NCI-H748 treated with DMSO at 0.1 percent for 48 hours (cell line): Measurements from ENCODE around the gene COL27A1.
"Not testable (repeated sequence)": the region's sequence is repeated elsewhere in the genome, so short reads cannot be mapped to it uniquely, and the experiment has no call there.

Source experiments
- DNase-seq: peaks from one replicate; lab custom pipeline; 2025; lab: John Stamatoyannopoulos, UW

COL27A1 gene

DNA sequence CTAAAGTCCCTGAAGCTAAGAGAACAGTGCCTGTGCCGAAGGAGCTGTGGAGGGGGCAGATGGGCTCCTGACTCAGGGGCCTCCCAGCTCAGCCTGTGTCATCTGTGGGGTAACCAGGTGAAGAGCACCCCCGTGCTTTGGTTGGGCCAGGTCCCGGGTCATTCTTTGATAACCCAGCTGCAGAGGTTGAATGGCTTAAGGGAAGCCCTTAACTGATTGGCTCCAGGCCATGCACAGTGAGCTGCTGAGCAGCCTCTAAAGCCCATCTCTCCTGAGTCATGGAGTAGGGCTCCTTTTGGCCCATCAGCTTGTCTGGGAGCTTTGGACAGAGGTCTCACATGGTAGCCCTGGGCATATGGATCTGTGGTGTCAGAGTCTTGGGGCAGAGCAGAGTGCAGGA, 28.7 kb downstream of the COL27A1 start:
- DNase-seq = no peak

DNA sequence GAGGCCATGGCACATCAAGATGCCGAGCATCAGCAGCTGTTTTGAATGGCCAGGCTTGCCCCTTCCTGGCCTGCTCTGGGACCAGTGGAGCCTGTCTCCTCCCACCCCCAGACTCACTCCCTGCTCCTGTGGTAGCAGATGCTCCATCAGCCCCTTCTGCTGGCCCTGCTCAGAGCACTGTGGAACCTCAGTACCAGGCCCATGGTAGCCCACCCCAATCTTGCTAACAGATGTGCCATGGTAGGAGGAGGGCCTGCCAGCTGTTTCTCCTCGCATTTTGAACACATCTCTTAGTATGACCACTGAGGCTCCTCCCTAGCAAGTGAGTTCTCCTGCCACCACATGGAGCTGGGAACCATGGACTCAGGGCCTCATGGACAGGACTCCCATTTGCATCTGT, 29.5 kb downstream of the COL27A1 start:
- DNase-seq = no peak

DNA sequence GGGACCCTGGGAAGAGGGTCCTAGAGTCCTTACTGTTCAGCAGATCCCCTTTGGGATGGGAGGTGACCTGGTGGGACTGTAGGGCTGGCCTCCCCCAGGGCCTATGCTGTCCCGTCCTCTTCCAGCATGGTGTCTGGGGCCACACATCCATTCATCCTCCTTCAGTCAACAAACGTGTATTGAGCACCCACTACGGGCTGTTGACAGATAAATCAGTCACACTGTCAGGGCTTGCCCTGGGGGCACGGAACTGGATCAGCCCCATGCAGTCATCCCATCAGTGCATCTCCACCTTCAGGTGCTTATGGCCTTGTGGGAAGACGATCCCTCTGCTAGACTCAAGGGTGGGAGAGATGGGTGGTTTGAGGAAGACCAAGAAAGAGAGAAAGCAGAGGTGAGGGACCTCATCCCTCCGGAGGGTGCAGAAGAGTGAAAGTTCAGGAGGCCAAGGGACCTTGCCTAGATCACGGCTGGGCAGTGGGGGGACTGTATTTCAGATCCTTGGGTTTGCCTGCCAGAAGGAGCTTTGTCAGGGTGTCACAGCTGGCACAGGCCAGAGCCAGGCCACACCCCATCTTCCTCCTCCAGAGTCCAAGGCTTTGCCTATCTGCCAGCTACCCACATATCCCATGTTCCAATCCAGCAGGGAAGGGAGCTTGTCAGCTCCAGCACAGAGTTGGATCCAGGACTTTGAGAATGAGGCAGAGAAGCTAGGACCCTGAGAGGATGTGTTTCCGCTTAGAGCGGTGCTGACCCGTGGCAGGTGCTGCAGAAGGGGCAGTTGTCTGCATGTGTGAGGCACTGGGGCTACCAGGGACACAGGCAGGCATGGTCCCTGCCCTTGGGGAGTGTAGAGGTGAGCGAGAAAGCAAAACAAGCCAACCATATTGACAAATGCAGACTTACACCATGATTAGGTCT, 30.5 kb downstream of the COL27A1 start:
- DNase-seq = no peak

DNA sequence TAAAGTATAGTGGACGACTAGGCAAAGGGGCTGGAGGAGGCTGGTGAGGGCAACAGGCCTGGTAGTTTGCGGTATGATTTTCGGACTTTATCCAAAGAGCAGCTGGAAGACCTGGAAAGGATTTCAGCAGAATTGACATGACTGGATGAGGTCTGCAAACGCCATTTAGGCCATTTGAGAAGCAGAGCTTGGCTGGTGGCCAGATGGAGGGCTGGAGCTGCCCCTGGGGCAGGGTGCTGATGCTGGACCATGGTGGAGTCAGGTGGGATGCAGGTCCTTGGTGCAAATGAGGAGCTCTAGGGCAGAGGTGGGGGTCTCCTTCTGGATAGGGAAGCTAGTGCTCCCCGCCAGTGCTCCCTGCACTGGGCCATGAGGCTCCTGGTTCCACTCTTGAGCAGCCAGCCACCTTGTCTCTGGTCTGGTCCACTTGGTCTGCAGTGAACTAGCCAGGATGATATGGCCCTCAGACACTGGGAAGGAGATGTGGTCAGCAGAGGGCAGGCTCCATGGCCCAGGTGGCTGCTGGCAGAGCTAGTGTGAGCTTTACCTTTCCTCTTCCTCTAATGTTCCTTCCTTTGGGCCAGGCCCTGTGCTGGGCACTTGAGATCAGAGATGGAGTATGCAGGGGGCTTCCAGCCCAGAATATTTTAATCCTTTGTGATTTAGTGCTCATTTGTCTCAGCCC, 31.4 kb downstream of the COL27A1 start:
- no peak for DNase-seq

DNA sequence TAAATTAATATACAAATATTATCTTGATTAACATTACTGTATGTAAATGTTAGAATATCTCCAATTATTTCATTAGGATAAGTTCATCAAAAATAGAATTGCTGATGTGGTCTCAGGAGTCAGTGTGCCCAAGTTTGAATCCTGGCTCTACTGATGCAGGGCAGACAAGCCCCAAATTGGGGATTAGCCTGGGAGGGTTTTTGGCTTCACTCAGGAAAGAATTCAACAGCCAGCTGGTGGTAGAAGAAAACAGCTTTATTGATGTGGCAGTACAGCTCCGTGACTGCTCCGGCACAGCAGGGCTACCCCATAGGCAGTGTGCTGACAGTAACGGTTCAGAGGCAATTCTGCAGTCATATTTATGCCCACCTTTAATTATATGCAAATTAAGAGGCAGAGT, 32.5 kb downstream of the COL27A1 start:
- DNase-seq = no peak

DNA sequence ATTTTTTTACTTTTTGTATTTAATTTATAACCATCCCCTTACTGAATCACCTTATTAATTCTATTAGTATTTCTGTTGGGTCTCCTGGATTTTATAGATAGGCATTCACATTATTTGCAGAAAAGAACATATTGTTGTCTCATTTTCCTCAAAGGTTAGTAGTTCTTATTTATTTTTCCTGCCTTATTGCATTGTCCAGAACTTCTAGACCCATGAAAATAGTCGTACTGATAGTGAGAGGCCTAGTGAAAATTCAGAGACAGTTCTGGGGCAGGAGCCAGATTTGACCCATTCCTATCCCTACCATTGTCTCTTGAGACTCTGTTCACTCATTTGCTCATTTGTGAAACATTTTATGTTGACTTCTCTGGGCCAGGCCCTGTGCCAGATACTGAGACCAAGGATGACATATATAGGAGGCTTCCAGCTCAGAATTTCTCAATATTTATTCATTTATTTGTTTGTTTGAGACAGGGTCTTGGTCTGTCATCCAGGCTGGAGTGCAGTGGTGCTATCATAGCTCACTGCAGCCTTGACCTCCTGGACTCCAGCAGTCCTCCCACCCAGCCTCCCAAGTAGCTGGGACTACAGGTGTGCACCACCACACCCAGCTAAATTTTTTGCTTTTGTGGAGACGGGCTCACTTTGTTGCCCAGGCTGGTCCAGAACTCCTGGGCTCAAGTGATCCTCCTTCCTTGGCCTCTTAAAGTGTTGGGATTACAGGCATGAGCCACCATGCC, 34.7 kb downstream of the COL27A1 start:
- DNase-seq = no peak

DNA sequence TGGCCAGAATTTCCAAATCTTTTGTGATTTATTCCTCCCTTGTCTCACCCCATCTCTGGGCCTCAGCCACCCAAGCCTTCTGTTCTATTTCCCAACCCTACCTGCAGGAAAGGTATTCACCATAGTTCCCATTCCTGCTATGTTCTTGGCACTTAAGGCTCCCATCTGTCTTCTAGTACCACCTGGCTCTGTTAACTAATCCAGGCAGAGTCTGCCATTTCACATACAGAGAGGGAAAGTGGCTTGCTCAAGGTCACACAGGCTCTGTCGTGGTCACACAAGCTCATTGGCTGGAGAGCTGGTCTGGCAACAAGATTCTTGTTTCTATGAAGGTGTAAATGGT, 35.2 kb downstream of the COL27A1 start:
- DNase-seq = no peak

DNA sequence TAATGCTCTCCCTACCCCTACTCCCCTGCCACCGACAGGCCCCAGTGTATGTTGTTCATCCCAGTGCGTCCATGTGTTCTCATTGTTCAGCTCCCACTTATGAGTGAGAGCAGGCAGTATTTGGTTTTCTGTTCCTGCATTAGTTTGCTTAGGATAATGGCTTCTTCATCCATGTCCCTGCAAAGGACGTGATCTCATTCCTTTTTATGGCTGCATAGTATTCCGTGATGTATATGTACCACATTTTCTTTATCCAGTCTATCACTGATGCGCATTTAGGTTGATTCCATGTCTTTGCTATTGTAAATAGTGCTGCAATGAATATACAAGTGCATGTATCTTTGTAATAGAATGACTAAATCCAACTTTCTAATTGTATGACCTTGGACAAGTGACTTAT, 36.1 kb downstream of the COL27A1 start:
- DNase-seq = not testable (repeated sequence)

DNA sequence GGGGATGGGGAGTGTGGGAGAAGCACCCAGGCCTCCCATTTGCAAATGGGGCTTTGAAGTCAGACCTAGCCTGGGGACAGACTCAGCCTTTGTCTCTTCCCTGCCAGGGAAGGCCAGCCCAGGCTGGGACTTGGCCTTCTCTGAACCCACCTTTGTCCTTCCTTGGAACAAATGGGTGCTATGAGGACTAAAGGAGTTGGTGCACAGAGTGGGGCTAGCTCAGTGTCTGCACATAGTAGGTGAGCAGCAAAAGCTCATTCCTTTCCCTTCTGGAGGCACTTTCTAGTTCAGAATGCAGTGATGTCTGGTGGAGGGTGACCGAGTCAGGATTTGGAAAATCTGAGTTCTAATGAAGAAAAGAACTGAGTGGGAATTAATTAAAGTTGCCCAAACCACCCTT, 37.2 kb downstream of the COL27A1 start:
- no peak for DNase-seq

DNA sequence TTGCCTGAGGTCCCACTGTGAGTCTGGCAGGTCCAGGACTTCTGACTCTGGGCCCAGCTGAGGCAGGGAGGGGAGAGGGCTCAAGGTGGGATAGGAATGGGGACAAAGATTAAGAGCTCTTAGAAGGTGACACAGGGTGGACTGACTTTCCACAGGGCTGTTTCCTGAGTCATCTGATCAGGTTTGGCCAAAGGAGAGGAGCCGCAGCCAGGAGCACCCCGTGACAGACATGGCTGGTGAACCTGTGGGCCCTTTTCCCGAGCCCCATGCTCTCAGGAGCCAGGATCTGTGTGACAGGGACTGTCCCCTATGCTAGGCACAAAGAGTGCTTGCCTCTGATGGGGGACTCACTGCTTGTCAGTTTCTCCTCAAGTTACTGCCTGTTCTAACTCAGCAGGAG, 37.8 kb downstream of the COL27A1 start:
- DNase-seq = no peak

DNA sequence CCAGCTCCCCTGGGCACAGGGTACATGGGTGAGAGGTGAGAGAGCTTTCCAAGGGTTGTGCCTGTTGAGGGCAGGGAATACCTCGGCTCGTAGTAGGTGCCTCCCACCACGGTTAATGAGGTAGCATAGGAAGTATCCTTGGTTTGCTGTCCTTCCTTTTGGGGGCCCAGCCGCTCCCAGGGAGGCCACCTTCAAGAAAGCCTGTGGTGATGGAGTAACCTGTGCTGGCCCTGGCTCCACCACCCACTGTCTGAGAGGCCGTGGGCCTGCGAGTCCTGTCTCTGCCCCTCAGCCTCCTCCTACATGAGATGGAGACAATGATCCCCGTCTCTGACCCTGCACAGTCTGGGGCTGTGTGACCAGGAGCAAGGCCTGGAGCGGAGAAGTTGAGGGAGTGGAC, 40.8 kb downstream of the COL27A1 start:
- no peak for DNase-seq

DNA sequence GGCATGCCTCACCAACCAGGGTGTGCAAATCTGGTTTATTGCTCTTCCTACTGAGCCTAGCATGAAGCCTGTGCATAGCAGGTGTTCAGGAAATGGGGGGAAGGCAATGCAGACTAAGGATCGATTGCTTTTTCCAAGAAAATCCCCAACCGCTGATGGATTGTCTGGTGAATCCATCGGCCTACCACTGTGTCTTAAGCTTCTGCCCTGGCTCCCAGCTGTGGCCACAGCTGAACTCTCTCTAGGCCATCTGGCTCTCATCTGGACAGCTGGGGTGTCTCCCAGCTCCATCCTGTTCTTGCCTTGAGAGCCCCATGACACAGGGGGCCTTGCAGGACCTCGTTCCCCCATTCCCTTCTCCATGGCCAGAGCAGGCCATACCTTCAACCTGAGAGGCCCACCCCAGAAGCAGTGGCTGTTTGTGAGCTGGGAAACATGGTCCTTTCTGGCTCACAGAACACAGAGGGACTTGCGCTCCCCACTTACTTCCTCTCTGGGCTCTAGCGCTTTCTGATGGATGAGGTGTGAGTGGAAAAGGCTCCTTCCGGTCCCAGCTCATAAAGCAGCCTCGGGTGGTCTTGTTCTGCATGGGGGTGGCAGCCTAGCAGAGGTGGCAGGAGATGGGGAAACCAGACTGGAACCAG, 41.8 kb downstream of the COL27A1 start:
- no peak for DNase-seq

DNA sequence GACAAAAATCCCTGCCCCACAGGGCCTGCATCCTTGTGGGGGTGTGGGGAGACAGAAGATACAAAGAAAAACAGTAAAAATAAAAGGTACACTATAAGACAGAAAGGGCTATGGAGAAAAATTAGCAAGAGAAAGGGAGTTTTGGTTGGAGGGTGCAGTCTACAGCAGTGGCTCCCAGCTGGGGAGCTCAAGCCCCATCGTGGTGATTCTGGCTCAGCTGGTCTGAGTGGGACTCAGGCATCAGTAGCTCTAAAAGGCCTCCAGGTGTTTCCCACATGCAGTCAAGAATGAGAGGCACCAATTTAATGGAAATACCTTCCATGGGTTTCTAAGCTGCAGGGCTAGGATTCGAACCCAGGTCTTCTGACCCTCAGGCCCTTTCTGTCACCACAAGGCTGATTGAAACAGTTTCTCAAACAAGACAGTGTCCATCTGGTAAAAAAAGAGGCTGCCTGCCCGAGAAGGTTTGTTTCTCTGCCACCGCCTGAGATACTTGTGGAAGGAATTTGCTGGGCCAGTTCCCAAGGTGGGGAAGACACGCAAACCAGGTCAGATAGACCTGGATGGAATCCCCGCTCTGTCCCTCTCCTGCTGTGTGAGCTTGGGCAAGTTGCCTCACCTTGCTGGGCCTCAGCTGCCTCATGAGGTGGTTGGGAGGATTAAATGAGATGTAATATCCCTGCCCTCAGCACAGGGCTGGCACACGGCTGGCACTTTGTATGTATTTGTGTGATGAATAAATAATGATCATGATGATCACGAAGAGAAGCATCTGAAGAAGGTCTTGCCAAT, 43.1 kb downstream of the COL27A1 start:
- no peak for DNase-seq

DNA sequence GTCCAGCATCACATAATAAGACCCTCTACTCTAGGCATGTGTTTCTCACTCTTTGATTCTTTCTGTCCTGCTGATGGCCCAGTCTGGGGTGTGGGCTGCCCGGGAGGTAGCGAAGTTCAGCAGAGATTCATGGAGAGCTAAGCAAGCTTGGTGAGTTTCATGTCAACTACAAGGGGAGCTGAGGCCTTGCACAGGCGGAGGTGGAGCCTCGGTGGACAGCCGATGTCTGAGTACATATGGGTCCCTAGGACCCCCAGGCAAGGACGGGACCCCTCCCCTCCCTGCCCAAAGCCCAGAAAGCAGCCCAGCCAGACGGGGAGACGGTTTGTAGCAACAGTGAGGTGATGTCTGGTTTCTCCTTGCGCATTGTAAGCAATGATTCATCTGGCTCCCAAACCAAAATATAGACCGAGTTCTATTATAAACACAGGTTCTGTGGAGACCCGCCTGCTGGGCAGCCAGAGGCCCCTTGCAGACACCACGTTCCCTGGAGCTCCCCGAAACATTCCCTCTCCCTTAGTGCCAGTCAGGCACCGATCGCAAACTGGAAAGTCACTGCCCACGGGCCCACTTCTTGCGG, 45.5 kb downstream of the COL27A1 start:
- DNase-seq = no peak

DNA sequence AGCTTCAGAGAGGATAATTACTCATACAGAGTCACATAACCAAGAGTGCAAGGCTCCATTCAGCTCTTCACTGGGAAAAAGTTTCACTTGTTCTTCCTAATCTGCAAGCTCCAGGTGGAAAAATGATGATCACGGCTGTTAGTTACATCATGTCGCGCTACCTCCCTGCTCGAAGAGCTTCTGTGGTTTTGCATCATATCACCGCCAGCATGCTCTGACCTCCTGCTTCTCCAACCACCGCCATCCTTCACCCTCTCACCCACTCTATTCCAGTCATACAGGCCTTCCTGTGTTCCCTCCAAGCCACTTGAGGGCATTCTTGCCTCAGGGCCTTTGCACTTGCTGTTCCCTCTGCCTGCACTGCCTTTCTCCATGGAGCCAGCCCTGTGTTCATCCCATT, 47.1 kb downstream of the COL27A1 start:
- DNase-seq = no peak

DNA sequence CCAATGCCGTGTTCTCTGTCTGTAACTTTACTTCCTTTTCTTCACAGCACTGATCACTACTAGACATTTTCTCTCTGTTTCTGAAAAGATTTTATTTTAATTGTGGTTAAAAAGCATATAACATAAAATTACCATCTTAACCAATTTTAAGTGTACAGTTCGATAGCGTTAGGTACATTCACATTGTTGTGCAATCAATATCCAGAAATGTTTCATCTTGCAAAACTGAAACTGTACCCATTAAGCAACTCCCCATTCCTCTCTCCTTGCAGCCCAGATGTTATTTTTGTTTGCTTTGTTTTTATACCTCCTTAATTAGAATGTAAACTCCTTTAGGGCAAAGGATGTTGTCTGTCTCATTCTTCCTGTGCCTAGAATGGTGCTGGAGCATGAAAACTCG, 47.5 kb downstream of the COL27A1 start:
- DNase-seq = no peak

DNA sequence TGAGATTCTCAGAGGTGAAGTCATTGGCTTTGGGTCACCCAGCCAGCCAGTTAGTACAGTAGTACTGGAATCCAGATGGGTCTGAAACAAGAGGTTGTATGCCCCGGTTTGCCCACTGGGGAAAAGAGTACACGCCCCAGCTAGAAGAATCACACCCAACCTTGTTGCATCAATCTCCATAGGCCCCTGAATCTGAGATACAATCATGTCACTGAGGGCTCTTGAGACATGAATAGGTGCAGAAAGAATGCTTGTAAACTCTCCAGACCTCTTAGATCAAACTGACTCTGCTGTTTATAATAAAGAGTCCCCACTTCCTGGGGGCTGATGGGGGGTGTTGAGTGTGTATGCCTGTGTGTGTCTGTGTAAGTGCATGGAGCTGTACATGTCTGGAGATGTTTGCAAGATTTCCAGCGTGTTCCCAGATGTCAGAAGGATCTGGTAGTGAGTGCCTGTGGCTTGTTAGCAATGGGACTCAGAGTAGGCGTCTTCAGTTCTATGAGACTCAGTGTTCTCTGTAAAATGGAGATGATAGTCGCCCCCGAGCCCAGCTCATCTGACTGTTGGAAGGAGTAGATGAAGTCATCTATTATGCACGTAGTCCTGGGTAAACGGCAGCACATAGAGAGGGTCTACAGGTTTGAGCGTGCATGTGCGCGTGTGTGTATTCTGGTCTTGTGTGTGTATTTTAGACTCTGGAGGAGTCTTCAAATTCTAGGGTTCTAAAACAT, 48.2 kb downstream of the COL27A1 start:
- no peak for DNase-seq

DNA sequence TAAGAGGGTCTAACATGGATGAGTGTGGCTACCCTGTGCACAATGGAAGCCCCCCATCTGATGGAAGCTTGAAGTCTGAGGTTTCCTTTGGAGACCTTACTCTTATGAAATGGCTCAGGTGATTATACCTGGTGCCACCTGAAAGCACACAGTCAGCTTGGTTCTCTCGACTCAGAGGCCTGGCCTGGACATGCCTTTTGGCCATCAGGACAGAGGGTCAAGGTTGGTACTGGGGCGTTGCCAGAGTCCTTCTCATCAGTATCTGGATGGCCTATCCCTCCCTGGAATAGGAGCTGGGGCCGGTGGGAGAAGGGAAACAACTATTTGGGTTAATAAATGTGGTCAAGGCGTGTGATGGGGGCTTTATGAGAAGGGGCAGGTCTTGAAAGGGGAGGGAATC, 48.9 kb downstream of the COL27A1 start:
- no peak for DNase-seq

DNA sequence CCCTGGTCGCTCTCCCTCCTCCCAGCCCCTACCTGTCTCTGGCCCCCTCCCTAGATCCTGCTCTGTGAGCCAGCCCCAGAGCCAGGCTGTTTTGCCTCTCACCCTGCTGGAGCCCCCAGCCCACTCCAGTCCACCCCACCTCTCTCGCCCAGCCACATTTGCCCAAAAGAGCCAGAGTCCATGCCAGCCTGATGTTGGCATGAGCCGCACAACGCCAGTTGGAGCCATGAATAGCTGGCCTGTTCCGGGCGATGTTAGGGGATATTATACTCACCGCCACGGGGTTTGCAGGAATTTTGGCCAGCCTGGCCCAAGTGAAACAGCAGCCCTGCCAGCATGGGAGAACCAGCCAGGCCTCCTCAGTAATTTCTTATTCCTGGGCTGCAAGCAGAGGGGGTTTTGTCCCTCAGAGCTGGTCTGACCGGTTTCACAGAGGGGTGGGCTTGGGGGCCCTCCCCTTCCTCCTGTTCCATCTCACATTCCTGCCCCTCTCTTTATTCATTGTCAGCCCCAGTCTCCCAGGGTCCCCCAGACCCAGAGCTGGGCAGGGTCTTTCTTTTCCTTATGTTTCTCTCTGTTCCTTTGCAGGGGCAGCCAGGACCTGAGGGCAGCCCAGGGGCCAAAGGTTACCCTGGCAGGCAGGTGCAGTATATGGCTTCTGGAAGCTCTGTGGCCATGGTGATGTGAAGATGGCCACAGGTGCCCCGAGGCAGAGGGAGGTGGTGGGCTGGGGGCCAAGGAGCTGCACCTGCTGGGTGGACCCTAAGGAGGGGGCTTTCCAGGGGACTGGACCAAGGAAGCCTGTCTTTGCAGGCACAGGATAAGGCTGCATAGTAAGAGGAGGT, 50.1 kb downstream of the COL27A1 start:
- no peak for DNase-seq
